Frontal cortex (tissue), 4 donors: ENCODE results near the gene TRIM15. TPM values are rescaled to one million over a fixed set of nuclear protein-coding genes. Genes with fewer than 3 reads are reported as not detected.
"Not testable (repeated sequence)": the region's sequence is repeated elsewhere in the genome, so short reads cannot be mapped to it uniquely, and the experiment has no call there.

Experiments used
- DNase-seq, 2 donors: peaks; one replicate each; pipeline ENCODE4 v3.0.0; 2012; ENCODE audit warnings: low spot score in 2 of 2
- FAIRE-seq: peaks from 2 replicates; lab custom pipeline; 2012; peaks lifted over from hg19 to GRCh38; lab: Jason Lieb, UNC
- total RNA-seq: library from RNA; depleted of rRNA; stranded (reverse); fragments of >200 nt; gene quantifications from one replicate; pipeline ENCODE4 v1.2.3, GENCODE V29; 2014
- donor health status: control.
- donor health status: control.
- donor health status: control.

Gene TRIM15
- total RNA-seq, result not detected

- DNase-seq, result no peak
- FAIRE-seq, result no peak
Observed at GRCh38 chr6:30163090-30163917, at the start of gene TRIM15. Gene TRIM15, plus strand, starts transcription at chr6:30163546. Its CDS starts 139 bp downstream, at chr6:30163685.

- no peak for DNase-seq
- FAIRE-seq, result no peak
Observed at GRCh38 chr6:30113841-30114240, 49.5 kb upstream of the TRIM15 start.

GRCh38 chr6:30116724-30117123 is 46.6 kb upstream of the TRIM15 start:
- DNase-seq, result no peak
- FAIRE-seq, result no peak

- FAIRE-seq, result not testable (repeated sequence)
Observed at GRCh38 chr6:30118691-30119090, 44.7 kb upstream of the TRIM15 start.

GRCh38 chr6:30121446-30122366 is 41.6 kb upstream of the TRIM15 start:
- FAIRE-seq (no peak), DNase-seq (no peak)

More at GRCh38 chr6:30118691-30119090, 44.7 kb upstream of the TRIM15 start:
- DNase-seq, result not testable (repeated sequence)

- DNase-seq (no peak), FAIRE-seq (no peak)
Observed at GRCh38 chr6:30122515-30122914, 40.8 kb upstream of the TRIM15 start.

GRCh38 chr6:30127238-30128093 is 35.9 kb upstream of the TRIM15 start:
- FAIRE-seq (no peak), DNase-seq (no peak)

- no peak for DNase-seq
- FAIRE-seq, result no peak
Observed at GRCh38 chr6:30129265-30130178, 33.8 kb upstream of the TRIM15 start.

- no peak for DNase-seq
- FAIRE-seq, result no peak
Observed at GRCh38 chr6:30130179-30130679, 33.1 kb upstream of the TRIM15 start.

- peak; percentile 70 to 78 for DNase-seq
- FAIRE-seq, result no peak
Observed at GRCh38 chr6:30130887-30131862, 32.2 kb upstream of the TRIM15 start.

- FAIRE-seq (no peak), DNase-seq (no peak)
Observed at GRCh38 chr6:30131947-30132497, 31.3 kb upstream of the TRIM15 start.

GRCh38 chr6:30135147-30135546 is 28.2 kb upstream of the TRIM15 start:
- DNase-seq (no peak), FAIRE-seq (no peak)

- no peak for FAIRE-seq
Observed at GRCh38 chr6:30135757-30136156, 27.6 kb upstream of the TRIM15 start, which contains the start of gene TRIM40. Gene TRIM40, plus strand, starts transcription at chr6:30136140. Its CDS starts 897 bp downstream, at chr6:30137037.

GRCh38 chr6:30136570-30137286 is 26.6 kb upstream of the TRIM15 start:
- FAIRE-seq, result no peak
- DNase-seq, result no peak

More at GRCh38 chr6:30135757-30136156, 27.6 kb upstream of the TRIM15 start, which contains the start of gene TRIM40:
- DNase-seq, result no peak

GRCh38 chr6:30140240-30140639 is 23.1 kb upstream of the TRIM15 start:
- not testable (repeated sequence) for DNase-seq, FAIRE-seq

GRCh38 chr6:30142665-30143064 is 20.7 kb upstream of the TRIM15 start:
- no peak for DNase-seq
- FAIRE-seq, result no peak
